GM18498 (cell line): ENCODE data around the gene PREX1.

Experiments
- ATAC-seq: cut with Tn5 transposase; IDR thresholded peaks from one replicate; pipeline ENCODE4 v1.9.1; 2021; ENCODE audit warnings: mild to moderate bottlenecking, moderate library complexity; ENCODE audit not compliant: unreplicated experiment

The PREX1 gene

DNA sequence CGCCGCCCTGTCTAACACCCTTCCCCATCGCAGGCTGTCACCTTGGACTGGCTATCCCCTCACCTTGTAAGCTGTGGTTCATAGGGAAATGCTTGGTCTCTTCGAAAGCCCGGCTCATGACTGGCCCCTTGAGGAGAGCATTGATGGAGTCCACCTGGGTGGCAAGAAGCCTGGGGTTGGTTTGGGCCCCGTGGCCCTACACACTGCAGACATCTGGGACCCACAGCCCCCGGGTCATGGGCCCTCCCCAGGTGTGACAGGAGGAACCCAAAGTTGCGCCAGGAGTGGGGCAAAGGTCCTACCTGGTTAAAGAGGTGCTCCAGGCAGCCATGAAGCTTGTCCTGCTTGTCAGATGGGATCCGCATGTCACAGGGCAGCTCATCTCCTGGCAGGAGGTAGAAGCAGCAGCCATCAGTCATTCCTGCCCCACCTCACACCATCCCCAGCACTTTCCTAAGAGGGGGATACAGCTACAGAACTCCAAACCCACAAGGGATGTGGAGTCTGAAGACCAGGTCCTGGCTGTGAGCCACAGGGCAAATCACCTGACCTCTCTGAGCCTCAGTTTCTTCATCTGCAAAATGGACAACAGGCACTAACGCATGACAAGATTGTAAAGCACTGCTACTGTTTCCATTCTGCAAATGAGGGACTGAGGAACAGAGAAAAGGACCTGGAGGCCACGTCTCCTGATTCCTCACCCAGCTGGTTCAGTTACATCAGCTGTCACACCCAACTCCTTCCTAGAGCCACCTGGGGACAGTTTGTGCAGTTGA, 185.5 kb downstream of the PREX1 start:
- ATAC-seq = no peak

DNA sequence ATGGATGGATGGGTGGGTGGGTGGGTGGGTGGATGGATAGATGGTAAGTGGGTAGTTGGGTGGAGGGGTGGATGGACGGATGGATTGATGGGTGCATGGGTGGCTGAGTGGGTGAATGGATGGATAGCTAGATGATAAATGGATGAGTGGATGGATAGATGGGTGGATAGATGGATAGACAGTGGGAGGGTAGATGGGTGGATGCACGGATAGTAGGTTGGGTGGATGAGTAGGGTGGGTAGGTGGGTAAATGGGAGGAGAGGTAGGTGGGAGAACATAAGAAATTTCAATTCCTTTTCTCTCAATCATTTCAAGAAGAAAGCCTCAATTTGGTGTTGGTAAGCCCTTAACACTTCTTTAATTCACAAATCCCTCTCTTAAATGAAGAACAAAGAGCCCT, 186.9 kb downstream of the PREX1 start:
- no peak for ATAC-seq

DNA sequence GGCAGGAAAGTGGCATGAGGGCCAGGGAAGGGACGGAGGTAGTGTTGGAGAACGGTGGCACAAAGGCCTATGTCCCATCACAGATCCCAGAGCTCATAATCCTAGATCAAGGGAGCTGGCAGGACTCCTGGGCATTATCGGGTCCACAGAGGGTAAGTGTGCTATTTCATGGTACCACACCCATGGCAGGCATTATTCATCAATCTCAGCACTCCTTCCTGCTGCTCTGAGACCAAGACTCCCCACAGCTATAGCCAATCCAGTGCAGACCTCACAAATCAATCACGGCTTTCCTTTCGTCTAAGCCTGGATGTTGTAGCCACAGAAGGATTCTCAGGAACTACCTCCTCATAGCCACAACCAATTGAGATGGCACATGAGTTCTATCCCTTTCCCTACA, 187.9 kb downstream of the PREX1 start:
- ATAC-seq = no peak

DNA sequence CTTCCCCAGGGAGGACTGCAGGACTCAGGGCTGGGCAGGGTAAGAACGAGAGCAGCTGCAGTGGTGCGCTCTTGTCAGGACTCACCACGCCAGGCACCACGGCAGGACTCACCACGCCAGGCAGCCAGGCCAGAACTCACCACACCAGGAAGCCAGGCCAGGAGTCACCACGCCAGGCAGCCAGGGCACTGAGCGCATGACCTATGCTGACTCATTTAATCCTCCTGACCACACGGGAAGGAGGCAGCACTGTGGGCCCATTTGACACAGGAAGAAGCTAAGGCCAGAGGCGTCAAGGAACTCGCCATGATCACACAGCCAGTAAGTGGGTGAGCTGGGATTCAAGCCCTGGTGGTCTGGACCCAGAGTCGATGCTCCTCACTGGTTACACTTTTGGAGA, 189.3 kb downstream of the PREX1 start:
- ATAC-seq = no peak

DNA sequence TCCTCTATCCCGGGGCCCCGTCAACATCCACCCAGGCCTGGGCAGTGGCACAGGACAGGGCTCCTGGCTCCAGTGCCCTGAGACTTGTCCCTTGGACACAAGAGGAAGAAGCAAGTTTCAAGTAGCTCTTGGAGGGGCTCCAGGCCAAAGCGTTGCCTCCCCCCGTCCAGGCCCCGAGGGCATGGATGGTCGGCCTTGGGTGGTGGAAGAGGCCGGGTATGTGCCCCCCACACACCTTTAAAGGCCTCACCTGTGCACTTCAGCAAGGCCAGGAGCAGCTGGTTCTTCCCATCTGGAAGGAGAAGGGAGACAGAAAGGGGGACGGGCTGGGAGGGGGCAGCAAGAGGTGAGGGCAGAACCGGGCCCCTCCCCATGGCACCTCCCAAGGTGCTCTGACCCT, 190.3 kb downstream of the PREX1 start:
- ATAC-seq = no peak

DNA sequence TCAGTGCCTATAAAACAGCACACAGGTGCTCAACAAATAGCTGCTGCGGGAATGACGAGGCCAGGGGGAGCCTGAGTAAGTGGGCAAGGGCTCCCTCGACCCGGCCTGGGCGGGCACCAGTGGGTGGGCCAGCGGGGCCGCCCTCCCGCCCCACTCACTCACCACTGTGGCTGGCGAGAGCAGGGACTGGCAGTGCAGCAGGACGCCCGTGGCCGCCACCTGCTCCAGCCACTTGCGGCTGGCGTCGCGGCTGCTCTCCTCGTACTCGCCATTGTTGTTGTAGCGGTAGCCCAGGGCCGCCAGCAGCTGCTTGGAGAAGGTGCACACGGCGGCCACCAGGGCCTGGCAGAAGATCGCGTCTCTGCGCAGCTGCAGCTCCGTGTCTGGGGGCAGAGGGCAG, 191.5 kb downstream of the PREX1 start:
- ATAC-seq = no peak

DNA sequence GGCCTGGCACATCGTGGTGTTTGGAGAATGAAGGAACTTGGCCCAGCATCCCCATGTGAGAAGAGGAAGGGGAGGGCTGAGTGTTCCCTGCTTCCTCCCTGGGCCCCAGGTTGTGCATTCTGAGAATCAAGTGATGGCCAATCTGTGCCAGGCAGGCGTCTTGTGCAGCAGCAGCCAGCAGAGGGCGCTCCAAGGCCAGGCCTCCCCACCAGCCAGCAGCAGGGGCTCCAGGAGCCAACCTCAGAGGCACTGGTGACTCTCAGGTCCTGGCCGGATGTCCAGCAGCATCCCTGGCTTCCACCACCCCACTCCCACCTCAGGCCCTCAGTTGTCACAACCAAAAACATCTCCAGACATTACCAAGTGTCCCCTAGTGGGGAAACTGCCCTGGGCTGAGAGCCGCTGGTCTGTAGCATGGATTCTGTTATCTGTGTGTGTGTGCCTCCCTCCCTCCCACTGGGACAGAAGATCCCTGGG, 192.0 kb downstream of the PREX1 start:
- ATAC-seq = no peak

DNA sequence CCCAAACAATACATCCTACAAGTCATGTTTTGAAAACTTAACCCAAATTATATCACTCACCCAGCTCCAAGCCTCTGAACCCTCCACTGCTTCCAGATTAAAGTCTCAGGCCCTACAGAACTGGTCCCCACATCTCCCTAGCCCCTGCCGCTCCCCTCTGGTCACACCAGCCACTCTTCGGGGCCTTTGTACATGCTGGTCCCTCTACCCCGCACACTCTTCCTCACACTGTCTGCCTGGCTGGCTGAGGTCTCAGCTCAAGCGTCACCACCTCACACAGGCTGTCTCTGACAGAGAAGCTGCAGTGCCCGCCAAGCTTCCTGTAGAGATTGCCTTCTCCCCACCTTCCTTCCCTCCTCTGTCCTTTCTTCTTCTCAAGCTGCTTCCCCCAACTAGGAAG, 192.4 kb downstream of the PREX1 start:
- ATAC-seq = no peak

DNA sequence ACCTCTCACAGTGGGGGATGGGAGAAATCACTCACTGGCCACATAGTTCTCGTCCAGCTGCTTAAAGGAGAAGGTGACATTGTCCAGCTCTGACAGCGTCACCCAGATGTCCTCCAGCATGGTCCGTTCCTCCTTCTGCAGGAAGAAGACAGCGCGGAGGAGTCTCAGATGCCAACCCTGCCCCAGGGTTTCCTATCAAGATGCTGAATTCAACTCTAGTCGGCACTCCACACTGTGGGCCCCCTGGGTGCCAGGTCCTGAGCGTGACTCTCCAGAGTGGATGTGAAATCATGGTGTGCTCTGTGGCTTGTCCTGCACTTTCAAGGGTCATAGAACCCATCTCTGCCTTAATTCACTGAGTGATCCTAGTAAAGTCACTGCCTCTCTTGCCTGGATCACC, 193.2 kb downstream of the PREX1 start:
- ATAC-seq = no peak

DNA sequence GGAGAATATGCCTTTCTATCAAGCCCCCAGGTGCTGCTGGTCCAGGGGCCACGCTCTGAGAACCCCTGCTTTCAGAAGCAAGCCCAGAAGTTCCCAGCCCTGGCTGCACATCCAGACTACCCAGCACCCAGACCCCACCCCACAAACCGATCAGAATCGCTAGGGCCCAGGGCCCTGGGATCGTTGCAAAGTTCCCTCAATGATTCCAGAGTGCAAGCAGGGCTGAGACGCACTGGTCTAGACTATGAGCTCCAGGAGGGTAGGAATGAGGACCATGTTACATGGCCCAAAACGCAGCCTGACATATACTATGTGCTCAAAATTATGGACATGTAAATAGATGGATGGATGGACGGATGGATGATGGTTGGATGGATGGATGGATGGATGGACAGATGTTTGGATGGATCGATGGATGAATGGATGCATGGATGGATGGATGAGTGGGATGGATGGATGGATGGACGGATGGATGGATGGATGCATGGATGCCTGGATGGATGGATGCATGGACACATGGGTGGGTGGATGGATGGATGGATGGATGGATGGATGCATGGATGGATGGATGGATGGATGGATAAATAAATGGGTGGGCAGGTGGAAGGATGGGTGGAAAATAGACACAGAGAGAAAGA, 194.1 kb downstream of the PREX1 start:
- ATAC-seq = no peak

DNA sequence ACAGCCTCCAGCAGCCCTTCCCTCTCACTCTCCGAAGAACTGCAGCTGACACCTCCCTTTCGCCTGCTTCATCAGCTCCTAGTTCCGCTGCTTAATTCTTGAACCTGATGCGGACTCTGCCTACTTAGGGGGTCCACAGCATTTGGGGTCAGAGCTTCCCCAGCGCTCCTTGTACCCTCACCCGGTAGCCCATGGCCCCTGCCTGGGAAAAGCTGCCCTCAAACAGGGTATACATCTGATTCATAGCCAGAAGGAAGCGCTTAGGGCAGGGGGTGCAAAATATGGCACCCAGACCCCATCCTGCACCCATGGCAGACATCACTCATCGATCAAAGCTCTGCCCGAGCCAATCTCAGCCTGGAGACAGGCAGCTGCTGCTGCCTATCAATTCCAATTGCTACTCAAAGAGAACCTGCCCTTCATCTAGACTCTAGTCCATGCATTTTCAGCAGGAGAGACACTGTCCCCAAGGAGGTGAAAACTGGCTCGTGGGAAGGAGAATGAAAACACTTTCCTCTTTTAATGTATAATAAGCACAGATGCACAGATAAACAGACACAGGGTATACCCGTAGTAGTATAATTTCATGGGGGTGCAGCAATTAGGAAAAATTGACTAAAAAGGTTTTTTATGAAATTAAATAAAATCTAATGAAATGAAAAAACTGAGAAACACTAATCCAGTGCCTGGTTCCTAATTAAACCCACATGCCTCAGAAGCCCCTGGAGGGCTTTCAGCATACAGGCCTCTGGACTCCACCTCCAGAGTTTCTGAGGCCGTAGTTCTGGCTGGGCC, 194.8 kb downstream of the PREX1 start:
- no peak for ATAC-seq

DNA sequence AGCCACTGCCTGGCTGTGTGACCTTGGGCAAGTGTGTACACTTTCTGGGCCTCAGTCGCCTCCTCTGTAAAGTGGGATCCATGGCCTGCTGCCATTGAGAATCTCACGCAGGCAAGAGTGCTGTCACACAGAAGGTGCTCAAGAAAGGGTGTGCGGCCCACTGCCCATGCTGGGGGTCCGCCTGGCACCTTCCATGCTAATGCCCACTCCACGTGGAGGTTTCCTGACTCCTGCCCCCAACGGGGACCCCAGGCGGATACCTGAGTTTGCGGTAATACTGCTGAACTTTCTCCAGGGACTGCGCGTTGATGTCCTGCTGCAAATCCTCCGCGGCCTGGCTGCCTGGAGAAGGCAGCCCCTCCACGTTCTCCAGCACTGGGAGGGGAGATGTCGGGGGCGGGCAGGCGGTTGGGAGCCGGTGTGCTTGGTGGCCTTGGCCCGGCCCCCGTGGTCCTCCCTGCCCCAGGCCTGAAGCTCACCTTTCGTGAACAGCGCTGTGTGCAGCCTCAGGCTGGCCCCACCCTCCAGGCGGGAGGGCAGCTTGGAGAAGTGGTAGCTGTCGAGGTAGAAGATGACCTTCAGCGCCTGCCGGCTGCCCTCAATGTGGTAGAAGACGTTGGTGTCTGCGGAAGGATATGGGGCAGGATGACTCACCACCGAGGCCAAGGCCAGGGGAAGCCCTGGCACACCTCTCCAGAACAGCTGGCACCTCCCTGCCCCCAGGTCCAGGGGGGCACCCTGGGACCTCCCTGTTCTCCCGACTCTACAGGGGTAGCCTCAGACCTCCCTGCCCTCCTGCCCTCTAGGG, 195.6 kb downstream of the PREX1 start:
- ATAC-seq = no peak

DNA sequence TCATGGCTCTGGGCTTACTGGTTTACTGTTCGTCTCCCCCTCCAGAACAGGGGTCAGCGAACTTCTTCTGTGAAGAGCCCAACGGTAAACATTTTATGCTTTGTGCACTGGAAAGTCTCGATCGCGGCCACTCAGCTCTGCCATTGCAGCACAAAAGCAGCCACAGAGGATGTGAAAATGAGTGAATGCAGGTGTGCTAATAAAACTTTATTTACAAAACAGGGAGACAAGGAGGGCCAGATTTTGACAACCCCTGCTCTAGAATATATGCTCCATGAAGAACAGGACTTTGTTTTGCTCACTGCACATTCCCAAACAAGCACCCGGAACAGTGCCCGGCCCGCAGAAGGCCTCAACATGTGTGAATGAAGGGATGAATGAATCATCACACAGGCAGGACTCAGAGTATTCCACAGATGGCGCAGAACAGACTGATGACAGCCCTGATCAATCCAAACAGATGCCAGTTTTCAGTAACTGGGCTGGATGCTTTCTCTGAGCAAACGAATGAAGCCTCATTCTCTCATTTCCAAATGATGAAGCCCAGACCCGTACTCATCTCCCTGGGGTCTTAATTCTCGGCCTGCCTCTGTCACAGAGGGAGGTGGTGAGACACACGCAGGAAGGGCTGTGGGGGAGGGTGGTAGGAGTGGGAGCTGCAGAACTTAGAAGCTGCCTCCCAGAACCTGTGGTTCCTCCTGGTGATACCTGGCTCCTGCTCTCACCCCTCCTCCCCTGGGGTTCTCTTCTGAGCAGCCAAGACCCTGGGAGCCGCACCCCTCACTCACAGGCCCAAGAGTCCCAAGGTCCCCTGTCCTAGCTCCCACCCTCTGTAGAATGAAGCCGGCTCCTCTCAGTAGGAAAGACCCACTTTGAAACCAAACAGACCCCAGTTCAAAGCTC, 196.4 kb downstream of the PREX1 start:
- no peak for ATAC-seq

DNA sequence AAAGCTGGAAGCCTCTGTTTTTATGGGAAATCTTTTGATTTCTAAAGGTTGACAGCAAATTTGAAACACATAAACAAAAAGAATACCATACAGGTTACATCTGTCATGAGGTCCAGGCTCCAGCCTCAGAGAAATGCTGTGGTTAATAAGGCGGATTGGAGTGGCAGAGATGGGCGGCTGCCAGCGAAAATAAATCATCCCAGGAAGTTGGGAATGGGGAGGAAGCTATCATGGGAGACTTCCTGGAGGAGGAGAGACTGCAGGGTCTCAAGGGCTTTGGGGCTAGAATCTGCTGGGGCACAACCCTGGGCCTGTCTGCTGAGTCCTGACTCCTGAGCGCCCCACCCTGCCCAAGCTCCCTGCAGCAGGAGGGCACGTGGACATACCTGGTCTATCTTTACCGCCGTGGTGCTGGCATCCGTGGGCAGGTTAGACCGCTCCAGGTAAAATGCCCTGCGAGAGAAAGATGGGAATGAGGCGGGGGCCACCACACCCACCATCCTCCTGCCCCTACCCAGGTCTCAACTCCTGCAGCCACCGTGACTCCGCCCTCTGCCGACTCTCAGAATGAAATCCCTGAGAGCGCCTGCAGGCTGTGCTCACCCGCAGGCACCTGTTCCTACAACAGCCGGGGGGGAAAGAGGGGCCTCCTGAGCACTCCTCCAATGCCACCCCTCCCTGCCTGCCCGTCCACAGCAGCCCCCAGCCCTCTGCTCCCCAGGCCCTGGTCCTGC, 197.3 kb downstream of the PREX1 start:
- no peak for ATAC-seq

DNA sequence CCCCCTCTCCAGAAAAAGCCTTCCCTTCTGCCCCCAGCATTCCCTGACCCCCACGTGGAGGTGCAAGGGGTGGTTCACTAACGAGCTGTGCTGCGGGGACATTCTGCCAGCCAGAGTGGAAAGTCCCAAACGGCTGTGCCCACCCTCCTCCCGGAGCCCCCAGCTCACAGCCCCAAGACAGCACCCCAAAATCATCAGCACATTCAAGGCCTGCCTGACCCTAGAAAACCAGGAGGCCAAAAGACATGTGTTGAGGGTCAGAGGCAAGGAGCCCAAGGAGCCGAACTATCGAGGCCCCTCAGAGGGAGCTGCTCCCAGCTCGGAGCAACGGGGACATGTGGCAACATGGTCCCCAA, 197.9 kb downstream of the PREX1 start:
- no peak for ATAC-seq

DNA sequence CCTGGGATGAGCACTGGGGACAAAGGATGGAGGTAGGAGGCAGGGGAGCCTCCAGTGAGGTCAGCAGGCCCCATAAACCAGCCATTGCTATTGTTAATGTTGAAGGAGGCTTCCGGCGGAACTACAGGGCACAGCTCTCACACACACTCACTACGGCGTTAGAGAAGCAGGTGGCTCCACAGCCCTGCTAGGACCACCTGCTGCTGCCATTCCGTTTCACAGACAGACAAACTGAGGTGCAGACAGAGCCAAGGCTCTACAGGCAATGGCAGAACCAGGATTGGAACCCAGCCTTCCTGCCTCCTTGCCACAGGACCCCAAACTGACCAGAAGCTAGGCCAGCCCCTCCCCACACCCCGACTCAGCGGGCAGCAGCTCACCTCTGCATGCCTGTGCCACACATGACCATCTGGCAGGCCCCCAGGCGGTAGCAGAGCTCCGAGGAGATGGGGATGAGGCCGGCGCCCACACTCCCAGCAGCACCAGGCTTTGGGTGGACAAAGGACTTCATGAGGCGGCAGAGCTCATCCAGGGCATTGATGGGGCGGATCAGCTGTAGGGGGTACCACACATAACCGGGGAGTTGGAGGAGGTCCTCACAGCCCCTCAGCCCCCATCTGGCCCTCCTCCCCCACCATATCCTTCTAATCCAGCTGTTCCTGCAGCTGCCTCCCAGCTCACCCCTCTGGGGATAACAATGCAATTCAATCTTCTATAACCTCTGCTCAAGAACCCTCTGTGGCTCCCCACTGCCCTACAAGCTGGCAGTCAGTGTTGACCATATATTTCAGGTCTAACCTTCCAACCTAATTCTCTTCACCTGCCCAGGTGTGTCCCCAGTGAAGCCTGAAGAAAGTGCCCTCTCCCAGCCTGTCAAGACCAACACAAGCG, 198.5 kb downstream of the PREX1 start:
- ATAC-seq = no peak

DNA sequence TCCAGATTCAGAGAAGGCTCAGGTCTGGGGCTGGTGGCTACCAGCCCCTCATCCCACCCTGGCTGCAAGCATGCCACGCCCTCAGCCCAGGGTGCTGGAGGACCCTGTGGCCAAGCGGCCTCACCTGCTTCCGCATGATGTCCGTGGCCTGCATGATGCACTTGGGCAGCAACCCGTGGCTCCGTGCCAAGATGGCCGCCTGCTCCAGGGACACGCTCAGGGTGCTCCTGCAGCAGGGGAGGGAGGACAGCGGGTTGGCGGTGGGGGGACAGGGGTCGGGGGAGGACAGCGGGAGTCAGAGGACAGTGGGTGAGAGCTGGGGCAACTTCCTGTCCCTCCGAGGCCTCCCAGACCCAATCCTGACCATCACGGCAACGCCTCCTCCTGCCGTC, 200.1 kb downstream of the PREX1 start:
- no peak for ATAC-seq

DNA sequence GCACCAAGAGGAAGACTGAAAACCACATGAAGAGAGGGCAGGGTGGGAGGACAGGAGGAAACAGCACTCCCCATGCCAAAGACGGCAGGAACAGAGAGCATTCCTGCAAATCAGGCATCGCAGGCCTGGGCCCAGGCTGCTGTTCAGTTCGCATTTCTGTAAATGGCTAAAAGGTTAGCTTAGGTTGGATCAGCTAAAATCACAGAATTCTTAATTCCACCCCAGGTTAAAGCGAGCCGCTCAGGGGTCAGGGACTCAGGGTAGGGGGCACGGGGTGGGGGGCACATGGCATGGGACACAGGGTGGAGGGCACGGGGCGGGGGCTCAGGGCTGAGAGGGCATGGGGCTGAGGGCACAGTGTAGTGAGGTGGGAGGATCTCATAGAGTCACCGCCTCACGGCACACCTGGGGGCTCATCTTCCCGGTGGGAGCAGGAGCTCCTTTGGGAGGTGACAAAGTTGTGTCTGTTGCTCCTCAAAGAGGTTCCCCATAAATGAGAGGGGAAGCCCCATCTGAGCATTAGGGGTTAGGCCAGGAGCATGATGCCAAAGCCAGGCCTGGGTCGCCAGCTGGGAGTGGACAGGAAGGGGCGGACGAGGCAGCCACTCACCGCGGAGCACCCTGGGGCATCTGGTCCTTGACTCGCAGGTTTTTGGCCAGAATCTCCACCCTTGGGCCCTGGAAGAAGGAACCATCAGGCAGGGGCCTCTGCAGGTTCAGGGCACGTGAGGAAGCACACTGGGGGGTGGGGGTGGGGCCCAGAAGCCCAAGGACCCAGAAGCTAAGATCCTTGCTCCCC, 200.7 kb downstream of the PREX1 start:
- ATAC-seq = no peak
